Stimulated activated naive CD8-positive, alpha-beta T cell treated with anti-CD3 and anti-CD28 coated beads, Interleukin-15, Interleukin-2, amounts not matched to agents 100 ng/mL and 50 ng/mL, for 24 hours (primary cell): Measurements from ENCODE around the gene RAN.

ENCODE experiments used
- H3K27ac Mint-ChIP-seq: one replicate; pipeline ENCODE4 v1.8.0; 2021; ENCODE audit warnings: mild to moderate bottlenecking, mixed read lengths
- H3K27me3 Mint-ChIP-seq: one replicate; pipeline ENCODE4 v1.8.0; 2021; ENCODE audit warnings: mixed read lengths
- H3K36me3 Mint-ChIP-seq: one replicate; pipeline ENCODE4 v1.8.0; 2021; ENCODE audit warnings: low read depth, mixed read lengths
- H3K4me1 Mint-ChIP-seq: one replicate; pipeline ENCODE4 v1.8.0; 2021; ENCODE audit warnings: low read depth, mixed read lengths
- H3K4me3 Mint-ChIP-seq: one replicate; pipeline ENCODE4 v1.8.0; 2021; ENCODE audit warnings: mild to moderate bottlenecking, mixed read lengths
- H3K9me3 Mint-ChIP-seq: one replicate; pipeline ENCODE4 v1.8.0; 2021; ENCODE audit warnings: mixed read lengths

The RAN gene

DNA sequence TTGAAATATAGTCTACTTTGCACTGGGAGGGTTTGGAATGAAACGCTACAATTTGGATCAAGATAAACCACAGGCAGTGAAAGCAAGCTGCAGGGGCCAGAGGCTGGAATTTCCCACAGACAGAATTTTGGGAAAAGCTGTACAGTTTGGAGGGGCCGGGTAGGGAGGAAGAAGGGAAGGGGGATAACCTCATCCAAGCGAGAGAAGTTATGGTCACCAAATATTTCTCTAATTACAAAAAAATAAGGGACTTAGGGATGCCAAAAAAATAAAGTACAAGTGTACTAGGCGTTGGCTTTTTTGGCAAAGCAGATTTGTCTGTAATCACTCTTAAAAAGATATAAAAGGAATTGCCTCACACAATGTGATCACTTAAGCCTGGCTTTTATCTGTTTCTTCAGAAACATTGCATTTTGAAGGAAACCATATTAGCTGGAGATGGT, 50.7 kb downstream of the RAN start:
- Mint-ChIP-seq H3K36me3 (no peaks in the 10 kb centered on the region), H3K27ac (no peak overlapping the region)

DNA sequence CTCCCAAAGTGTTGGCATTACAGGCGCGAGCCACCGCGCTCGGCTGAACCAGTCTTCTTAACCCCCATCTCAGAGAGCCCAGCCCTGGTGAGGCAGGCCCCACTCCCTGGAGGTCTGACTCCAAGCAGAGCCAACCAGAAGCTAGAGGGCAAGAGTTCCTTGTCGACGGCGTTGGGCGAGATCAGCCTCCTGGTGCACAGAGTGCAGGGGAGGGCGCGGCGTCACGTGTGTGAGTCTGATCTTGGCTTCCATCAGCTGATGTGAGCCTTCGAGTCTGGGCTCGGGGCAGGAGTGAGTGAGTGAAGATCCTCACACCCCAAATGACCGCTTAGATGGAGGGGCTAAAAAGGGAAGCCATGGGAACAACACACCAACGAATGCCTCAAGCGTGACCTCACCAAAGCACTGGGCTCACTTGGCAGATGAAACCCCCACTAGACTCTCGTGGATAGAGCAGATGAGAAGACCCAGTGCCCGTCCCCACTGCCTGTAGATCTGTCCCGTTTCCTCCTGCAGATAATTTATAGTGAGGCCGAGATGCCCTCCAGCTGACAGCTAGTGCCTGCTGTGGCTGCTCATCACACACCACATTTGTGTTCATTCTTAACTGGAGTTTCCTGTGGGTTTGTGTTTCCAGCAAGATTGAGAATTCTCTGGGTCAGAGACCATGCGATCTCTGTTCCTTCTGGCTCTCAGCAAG, 53.2 kb downstream of the RAN start:
- Mint-ChIP-seq H3K27me3 (peaks cover 33% of the 10 kb centered on the region), H3K4me3 (no peak overlapping the region), H3K9me3 (no peaks in the 10 kb centered on the region), H3K36me3 (no peaks in the 10 kb centered on the region), H3K27ac (no peak overlapping the region), H3K4me1 (no peaks in the 10 kb centered on the region)

More for the DNA sequence above, 50.7 kb downstream of the RAN start:
- H3K9me3 Mint-ChIP-seq, result no peaks in the 10 kb centered on the region
- H3K27me3 Mint-ChIP-seq, result peaks cover 33% of the 10 kb centered on the region
- H3K4me1 Mint-ChIP-seq, result no peaks in the 10 kb centered on the region
- no peak overlapping the region for H3K4me3 Mint-ChIP-seq

DNA sequence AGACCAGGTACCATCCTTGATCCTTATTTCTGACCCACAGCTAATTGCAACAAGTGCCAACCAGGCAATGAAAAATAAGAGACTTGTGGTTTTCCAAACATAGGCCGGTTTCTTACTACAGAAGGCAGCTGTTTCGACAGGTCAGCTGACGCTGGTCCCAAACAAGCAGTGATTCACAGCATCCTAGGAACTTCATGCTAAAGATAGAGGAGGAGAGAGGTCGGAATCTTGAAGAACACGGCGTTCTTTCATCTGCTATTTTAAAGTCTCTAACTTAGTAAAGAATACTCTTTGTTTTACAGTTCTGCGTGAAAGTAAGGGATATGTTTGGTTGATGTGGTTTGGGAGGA, 53.8 kb downstream of the RAN start:
- Mint-ChIP-seq H3K36me3 (no peaks in the 10 kb centered on the region), H3K27ac (no peak overlapping the region), H3K4me1 (no peaks in the 10 kb centered on the region), H3K27me3 (peaks cover 33% of the 10 kb centered on the region), H3K9me3 (no peaks in the 10 kb centered on the region), H3K4me3 (no peak overlapping the region)
